Skeletal muscle tissue (tissue), 4 donors: ENCODE results near the gene ADAMTS3. TPM values are rescaled to one million over a fixed set of nuclear protein-coding genes. Genes with fewer than 3 reads are reported as not detected.
"Not testable (repeated sequence)": the region's sequence is repeated elsewhere in the genome, so short reads cannot be mapped to it uniquely, and the experiment has no call there.

Source experiments
- H3K27ac ChIP-seq: one replicate; pipeline ENCODE4 v1.7.0; 2013; ENCODE audit warnings: mild to moderate bottlenecking, low read depth, low read length, inconsistent platforms
- H3K27me3 ChIP-seq, 3 donors: one replicate each; pipeline ENCODE4 v1.7.0; 2013; ENCODE audit warnings: low read length in 3 of 3; ENCODE audit not compliant: control insufficient read depth in 3 of 3, insufficient read depth in 3 of 3
- H3K36me3 ChIP-seq, 3 donors: one replicate each; pipeline ENCODE4 v1.7.0; 2013; ENCODE audit warnings: low read length in 3 of 3; ENCODE audit not compliant: control insufficient read depth in 3 of 3, insufficient read depth in 3 of 3
- H3K4me1 ChIP-seq, 3 donors: one replicate each; pipeline ENCODE4 v1.7.0; 2013; ENCODE audit warnings: low read length in 3 of 3, mild to moderate bottlenecking in 3 of 3; ENCODE audit not compliant: control insufficient read depth in 3 of 3, insufficient read depth in 3 of 3
- H3K4me3 ChIP-seq, 3 donors: one replicate each; pipeline ENCODE4 v1.7.0; 2013; ENCODE audit warnings: low read length in 3 of 3
- H3K9ac ChIP-seq, 3 donors: one replicate each; pipeline ENCODE4 v1.7.0; 2013; ENCODE audit warnings: low read length in 3 of 3, mild to moderate bottlenecking in 3 of 3, moderate library complexity in 2 of 3, low read depth in 1 of 3
- H3K9me3 ChIP-seq, 3 donors: one replicate each; pipeline ENCODE4 v1.7.0; 2013; ENCODE audit warnings: low read length in 3 of 3; ENCODE audit not compliant: control insufficient read depth in 3 of 3
- total RNA-seq: library from RNA; depleted of rRNA; stranded (reverse); fragments of >200 nt; gene quantifications from one replicate; pipeline ENCODE4 v1.2.3, GENCODE V29; 2014
- donor health status: Osteomylitis.

ADAMTS3 gene
- total RNA-seq, 1 donor from 2014 or later: 2.1 TPM

DNA sequence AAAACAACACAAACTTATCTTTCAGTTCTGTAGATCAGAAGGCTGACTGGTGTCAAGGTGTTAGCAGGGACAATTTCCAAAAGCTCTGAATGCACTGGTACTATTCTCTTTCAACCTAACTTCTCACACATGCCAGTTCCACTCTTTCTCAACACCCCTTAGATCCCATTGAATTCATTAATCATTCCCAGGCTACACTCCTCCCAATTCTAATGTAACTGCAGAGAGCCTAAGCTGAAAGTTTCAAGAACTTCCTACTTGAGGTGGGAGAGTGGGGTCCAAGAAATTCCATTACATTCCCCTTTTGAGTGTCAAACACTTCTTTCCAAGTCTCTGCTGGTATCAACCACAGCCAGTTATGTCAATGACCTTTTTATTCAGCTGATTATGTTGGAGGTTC is 142.0 kb downstream of the ADAMTS3 start:
- Histone ChIP-seq H3K36me3 (no peaks in the 10 kb centered on the region), H3K4me1 (no peaks in the 10 kb centered on the region), H3K9ac (no peak overlapping the region), H3K27me3 (no peaks in the 10 kb centered on the region), H3K4me3 (no peak overlapping the region), H3K9me3 (no peaks in the 10 kb centered on the region), H3K27ac (no peak overlapping the region)

- H3K36me3 ChIP-seq, H3K4me3 ChIP-seq, H3K27me3 ChIP-seq, H3K9me3 ChIP-seq, H3K27ac ChIP-seq, H3K4me1 ChIP-seq, H3K9ac ChIP-seq: not testable (repeated sequence)
These were observed 143.1 kb downstream of the ADAMTS3 start for GRCh38 chr4:72425908-72426307.

DNA sequence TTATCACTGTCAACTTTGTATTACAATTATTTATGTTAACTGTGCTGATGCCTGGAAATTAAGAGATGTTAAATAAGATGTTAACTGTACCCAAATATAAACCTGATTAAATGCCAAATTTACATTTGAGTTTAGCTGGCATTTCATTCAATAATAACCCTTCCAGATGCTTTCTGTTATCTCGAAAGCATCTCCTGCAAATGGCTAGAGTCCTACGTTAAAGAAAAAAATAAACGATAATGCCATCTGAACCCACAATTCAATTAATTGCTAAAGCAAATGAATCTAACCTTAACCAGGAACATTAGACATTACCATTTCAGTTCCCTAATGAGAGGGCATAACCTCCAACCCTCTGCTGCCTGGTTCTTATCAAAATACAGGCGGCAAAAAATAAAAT is 145.0 kb downstream of the ADAMTS3 start:
- H3K27ac ChIP-seq: no peak overlapping the region
- H3K4me1 ChIP-seq: no peaks in the 10 kb centered on the region
- no peaks in the 10 kb centered on the region for H3K27me3 ChIP-seq
- no peak overlapping the region for H3K4me3 ChIP-seq
- no peak overlapping the region for H3K9ac ChIP-seq
- no peaks in the 10 kb centered on the region for H3K36me3 ChIP-seq
- no peaks in the 10 kb centered on the region for H3K9me3 ChIP-seq

DNA sequence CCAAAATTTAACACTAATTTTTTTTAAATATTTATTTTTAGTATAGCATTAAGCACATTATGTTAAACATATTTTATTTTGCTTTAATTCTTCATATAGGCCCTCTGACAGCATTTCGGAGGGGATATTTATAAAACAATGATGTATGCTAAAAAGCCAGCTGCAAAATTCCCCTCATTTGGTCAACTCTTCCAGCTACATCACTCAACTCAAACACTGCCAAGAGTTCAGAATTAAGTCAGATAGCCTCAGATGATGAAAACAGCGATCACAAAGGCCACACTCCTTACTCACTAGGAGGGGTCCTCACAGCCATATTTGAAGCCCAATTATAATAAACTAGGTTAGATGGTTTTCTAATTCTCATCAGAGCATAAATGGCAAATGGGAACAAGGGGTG is 146.6 kb downstream of the ADAMTS3 start:
- H3K27me3 ChIP-seq: no peaks in the 10 kb centered on the region
- no peak overlapping the region for H3K27ac ChIP-seq
- H3K9me3 ChIP-seq: no peaks in the 10 kb centered on the region
- no peaks in the 10 kb centered on the region for H3K4me1 ChIP-seq
- no peak overlapping the region for H3K4me3 ChIP-seq
- H3K9ac ChIP-seq: no peak overlapping the region
- no peaks in the 10 kb centered on the region for H3K36me3 ChIP-seq

GRCh38 chr4:72418458-72418857 is 150.6 kb downstream of the ADAMTS3 start:
- Histone ChIP-seq H3K9ac (no peak overlapping the region), H3K27me3 (no peaks in the 10 kb centered on the region), H3K4me1 (no peaks in the 10 kb centered on the region), H3K36me3 (no peaks in the 10 kb centered on the region), H3K4me3 (no peak overlapping the region), H3K27ac (no peak overlapping the region), H3K9me3 (no peaks in the 10 kb centered on the region)

- Histone ChIP-seq H3K4me1 (no peaks in the 10 kb centered on the region), H3K27ac (no peak overlapping the region), H3K9ac (no peak overlapping the region)
These were observed 158.9 kb downstream of the ADAMTS3 start for GRCh38 chr4:72410158-72410557.

DNA sequence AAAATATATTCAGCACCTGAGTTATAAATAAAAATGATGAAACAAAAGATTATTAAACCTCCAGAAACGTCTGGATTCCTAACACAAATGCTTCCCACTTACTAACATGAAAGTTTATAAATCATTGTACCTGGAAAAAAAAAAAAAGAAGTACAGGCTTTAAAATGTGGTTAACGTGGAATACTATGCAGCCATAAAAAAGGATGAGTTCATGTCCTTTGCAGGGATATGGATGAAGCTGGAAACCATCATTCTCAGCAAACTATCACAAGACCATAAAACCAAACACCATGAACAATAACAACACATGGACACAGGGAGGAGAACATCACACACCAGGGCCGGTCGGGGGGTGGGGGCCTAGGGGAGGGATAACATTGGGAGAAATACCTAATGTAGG is 160.5 kb downstream of the ADAMTS3 start:
- no peak overlapping the region for H3K4me3 ChIP-seq
- H3K36me3 ChIP-seq: no peaks in the 10 kb centered on the region
- H3K27me3 ChIP-seq: no peaks in the 10 kb centered on the region
- no peak overlapping the region for H3K9ac ChIP-seq
- H3K4me1 ChIP-seq: no peaks in the 10 kb centered on the region
- no peak overlapping the region for H3K27ac ChIP-seq
- no peaks in the 10 kb centered on the region for H3K9me3 ChIP-seq

More at GRCh38 chr4:72410158-72410557, 158.9 kb downstream of the ADAMTS3 start:
- Histone ChIP-seq H3K9me3 (no peaks in the 10 kb centered on the region), H3K27me3 (no peaks in the 10 kb centered on the region), H3K4me3 (no peak overlapping the region), H3K36me3 (no peaks in the 10 kb centered on the region)

DNA sequence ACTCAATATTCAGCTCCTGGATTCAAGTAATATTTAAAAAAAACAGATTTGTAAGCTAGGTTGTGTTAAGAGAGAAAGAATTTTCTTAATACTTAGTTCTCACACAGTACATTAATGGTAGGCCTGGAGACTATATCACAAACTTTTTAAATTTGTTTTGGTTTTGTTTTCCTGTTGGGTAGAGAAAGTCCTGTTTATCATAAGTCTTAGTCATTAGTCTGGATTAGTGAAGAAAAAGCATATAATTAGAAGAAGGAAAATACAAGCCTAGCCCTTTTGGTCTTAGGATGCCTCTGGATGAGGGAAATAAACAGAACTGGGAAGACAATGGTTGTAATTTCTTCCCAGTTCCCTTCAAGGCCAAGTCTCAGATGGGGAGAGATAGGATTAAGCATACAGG is 163.6 kb downstream of the ADAMTS3 start:
- no peaks in the 10 kb centered on the region for H3K4me1 ChIP-seq
- no peaks in the 10 kb centered on the region for H3K27me3 ChIP-seq
- no peaks in the 10 kb centered on the region for H3K36me3 ChIP-seq
- H3K27ac ChIP-seq: no peak overlapping the region
- H3K9ac ChIP-seq: no peak overlapping the region
- H3K4me3 ChIP-seq: no peak overlapping the region
- H3K9me3 ChIP-seq: no peaks in the 10 kb centered on the region

GRCh38 chr4:72397314-72397713 is 171.7 kb downstream of the ADAMTS3 start:
- H3K36me3 ChIP-seq: no peaks in the 10 kb centered on the region
- no peaks in the 10 kb centered on the region for H3K4me1 ChIP-seq
- no peaks in the 10 kb centered on the region for H3K9me3 ChIP-seq
- no peak overlapping the region for H3K27ac ChIP-seq
- H3K4me3 ChIP-seq: no peak overlapping the region
- H3K9ac ChIP-seq: no peak overlapping the region
- no peaks in the 10 kb centered on the region for H3K27me3 ChIP-seq

GRCh38 chr4:72394012-72394663 is 174.9 kb downstream of the ADAMTS3 start:
- H3K9me3 ChIP-seq: no peaks in the 10 kb centered on the region
- H3K9ac ChIP-seq: no peak overlapping the region
- H3K4me1 ChIP-seq: no peaks in the 10 kb centered on the region
- H3K27me3 ChIP-seq: no peaks in the 10 kb centered on the region
- H3K36me3 ChIP-seq: no peaks in the 10 kb centered on the region
- H3K4me3 ChIP-seq: no peak overlapping the region
- no peak overlapping the region for H3K27ac ChIP-seq
